Caco-2 (cell line): ENCODE measurements around the gene RFX3. TPM values are rescaled to one million over a fixed set of nuclear protein-coding genes. Genes with fewer than 3 reads are reported as not detected.
A peak's percentile ranks its signal among the peaks of the same experiment; 100 is the strongest.

Source experiments
- BruUV-seq: library from RNA; stranded (reverse); fragments of 400-500 nt; replicated peaks from 2 replicates; lab custom pipeline; 2021; lab: Mats Ljungman, UMichigan
- CTCF ChIA-PET: fragments of 300-600 bp; sonication (Branson Sonifier 250); formaldehyde crosslinking; loops from one replicate; lab custom pipeline; 2022; ENCODE audit warnings: antibody characterized with exemption; lab: Charles Lee
- POLR2A ChIA-PET: fragments of 300-600 bp; sonication (Branson Sonifier 250); formaldehyde crosslinking; loops from one replicate; lab custom pipeline; 2022; ENCODE audit warnings: antibody characterized with exemption; lab: Charles Lee
- DNase-seq, 2 experiments: peaks; one replicate each; pipeline versions ENCODE4 v3.0.0 to v3.0.0-alpha.2; 2020 to 2022
- H3K27me3 ChIP-seq: replicated peaks from 2 replicates; pipeline ENCODE4 v1.6.0; 2011; ENCODE audit warnings: low read length; ENCODE audit not compliant: control insufficient read depth, insufficient read depth
- H3K36me3 ChIP-seq: 2 replicates; pipeline ENCODE4 v1.5.1; 2011; ENCODE audit warnings: low read length; ENCODE audit not compliant: control insufficient read depth, insufficient read depth
- H3K4me1 ChIP-seq: fragments of 250-450 bp; sonication (Bioruptor Pico); 2 replicates; pipeline ENCODE4 v1.5.1; 2020; ENCODE audit warnings: mild to moderate bottlenecking
- H3K4me3 ChIP-seq: 2 replicates; pipeline ENCODE4 v1.5.1; 2011; ENCODE audit warnings: low read depth, mild to moderate bottlenecking, control low read depth, low read length
- H3K9me3 ChIP-seq: fragments of 250-450 bp; sonication (Bioruptor Pico); 2 replicates; pipeline ENCODE4 v1.5.1; 2020; ENCODE audit warnings: mild to moderate bottlenecking, moderate library complexity
- H3K27ac Mint-ChIP-seq: one replicate; pipeline ENCODE4 v1.8.0; 2022; ENCODE audit warnings: mixed read lengths; ENCODE audit not compliant: unreplicated experiment
- H3K27me3 Mint-ChIP-seq: one replicate; pipeline ENCODE4 v1.8.0; 2022; ENCODE audit warnings: mixed read lengths; ENCODE audit not compliant: insufficient read depth, unreplicated experiment
- H3K36me3 Mint-ChIP-seq: one replicate; pipeline ENCODE4 v1.8.0; 2022; ENCODE audit warnings: mild to moderate bottlenecking, mixed read lengths; ENCODE audit not compliant: insufficient read depth, unreplicated experiment
- H3K4me1 Mint-ChIP-seq: one replicate; pipeline ENCODE4 v1.8.0; 2022; ENCODE audit warnings: low read depth, mixed read lengths; ENCODE audit not compliant: unreplicated experiment
- H3K4me3 Mint-ChIP-seq: one replicate; pipeline ENCODE4 v1.8.0; 2022; ENCODE audit warnings: mild to moderate bottlenecking, moderate library complexity, mixed read lengths; ENCODE audit not compliant: unreplicated experiment
- H3K9me3 Mint-ChIP-seq: one replicate; pipeline ENCODE4 v1.8.0; 2022; ENCODE audit warnings: mixed read lengths; ENCODE audit not compliant: unreplicated experiment
- CTCF ChIP-seq, 2 experiments: fragments of 200-600 bp in 1 of 2; IDR thresholded peaks; 1 replicate in 1 of 2; 2 replicates in 1 of 2; pipeline versions ENCODE4 v1.5.1 to v1.8.0; 2011 to 2022; ENCODE audit warnings: antibody characterized with exemption in 1 of 2, control low read depth in 1 of 2, inconsistent platforms in 1 of 2, low read depth in 1 of 2, low read length in 1 of 2, mild to moderate bottlenecking in 1 of 2, moderate library complexity in 1 of 2; ENCODE audit not compliant: insufficient read depth in 1 of 2, severe bottlenecking in 1 of 2, unreplicated experiment in 1 of 2
- intact Hi-C: fragments of 100-400 bp; cut with micrococcal nuclease; formaldehyde crosslinking; loops from one replicate; pipeline ENCODE4 v1.10.0; 2022; ENCODE audit not compliant: unreplicated experiment
- total RNA-seq: library from RNA; stranded (reverse); gene quantifications from 2 replicates; pipeline ENCODE4 v1.2.3, GENCODE V29; 2022

The RFX3 gene
- total RNA-seq, 1 experiment from 2014 or later = 4.2 TPM

DNA sequence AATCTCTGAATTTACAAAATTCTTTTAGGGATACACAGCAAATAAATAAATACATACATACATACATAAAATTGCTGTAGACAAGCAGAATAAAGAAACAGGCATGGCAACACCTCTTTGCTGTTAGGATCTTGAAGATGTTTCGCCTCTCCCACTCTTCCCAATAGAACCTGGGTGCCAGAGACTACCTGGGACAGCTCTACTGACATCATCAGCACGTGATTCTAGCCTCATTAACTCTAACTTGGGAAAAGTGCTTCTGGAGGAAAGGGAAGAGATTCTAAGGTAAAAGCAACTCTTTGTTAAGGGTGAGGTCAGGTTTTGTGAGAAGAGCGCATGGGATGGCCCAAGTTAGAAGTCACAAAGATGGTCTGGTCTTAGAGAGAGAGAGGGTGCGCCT is 339.1 kb downstream of the RFX3 start:
- Mint-ChIP-seq H3K27ac (no peak overlapping the region), H3K27me3 (peaks cover 14% of the 10 kb centered on the region), H3K36me3 (no peaks in the 10 kb centered on the region), H3K4me3 (no peak overlapping the region), H3K9me3 (no peaks in the 10 kb centered on the region), H3K4me1 (no peaks in the 10 kb centered on the region)
- intact Hi-C loops = no loop called here
- DNase-seq = no peak
- H3K27me3 ChIP-seq = no peaks in the 10 kb centered on the region
- H3K4me1 ChIP-seq = no peaks in the 10 kb centered on the region
- no TSS peak for BruUV-seq
- no peaks in the 10 kb centered on the region for H3K36me3 ChIP-seq
- TF ChIP-seq CTCF (IDR thresholded peaks at IDR 0.05; ENCODE audit: insufficient read depth in 1 of 2, low read depth in 1 of 2, low read length in 1 of 2, severe bottlenecking in 1 of 2, unreplicated experiment in 1 of 2) = no peak
- ChIA-PET CTCF (no interaction called here), POLR2A (no interaction called here)
- no peaks in the 10 kb centered on the region for H3K9me3 ChIP-seq
- no peak overlapping the region for H3K4me3 ChIP-seq

DNA sequence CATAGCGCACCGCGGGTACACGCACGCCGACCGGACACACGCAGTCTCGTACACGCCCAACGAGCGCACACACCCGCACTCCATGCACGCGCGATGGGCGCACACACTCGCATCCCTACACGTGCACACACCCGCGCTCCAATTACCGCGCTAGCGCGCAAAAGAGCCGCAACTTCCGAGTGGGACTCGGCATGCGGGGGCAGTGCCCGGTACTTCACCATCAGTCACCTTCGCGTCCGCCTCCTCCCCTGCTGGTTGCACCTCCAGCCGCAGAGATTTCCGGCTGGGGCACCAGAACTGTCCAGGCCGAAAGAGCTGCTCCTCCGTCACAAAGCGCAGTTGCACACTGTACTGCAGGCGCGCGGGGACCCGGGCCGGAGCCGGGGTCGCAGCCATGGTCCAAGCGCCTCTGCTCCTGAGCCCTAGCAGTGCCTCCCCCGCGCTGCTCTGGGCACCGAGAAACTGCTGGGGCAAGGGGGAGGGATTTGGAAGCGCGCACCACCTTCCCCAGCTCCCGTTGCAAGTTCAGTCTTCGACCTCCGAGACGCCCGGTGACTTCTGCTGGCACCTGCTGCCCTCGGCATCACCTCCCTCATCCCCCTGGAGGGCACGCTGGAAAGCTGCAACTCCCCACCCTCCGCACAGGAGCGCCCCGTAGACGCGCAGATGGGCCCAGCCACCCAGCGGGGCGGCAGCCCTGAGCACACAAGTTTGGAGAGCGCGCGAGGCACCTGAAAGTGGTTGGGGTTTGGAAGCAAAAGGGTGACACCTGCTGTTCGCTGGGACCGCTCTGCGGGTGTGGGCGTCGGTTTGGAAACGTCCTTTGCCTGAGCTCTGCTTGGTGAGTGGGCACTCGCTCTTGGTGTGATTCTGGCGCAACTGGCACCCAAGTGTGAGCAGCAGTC is 344.5 kb downstream of the RFX3 start:
- peaks cover 13% of the 10 kb centered on the region for H3K4me1 Mint-ChIP-seq
- Histone ChIP-seq H3K36me3 (no peaks in the 10 kb centered on the region), H3K9me3 (no peaks in the 10 kb centered on the region), H3K4me3 (no peak overlapping the region), H3K4me1 (no peaks in the 10 kb centered on the region), H3K27me3 (no peaks in the 10 kb centered on the region)
- CTCF ChIA-PET = interaction anchor here (0.6 to 1.1 kb wide), 3 partner anchors 29 to 323 kb away, joined by 3 to 4 read pairs (median 3); no protein-coding TSS in a partner anchor
- peaks cover 5% of the 10 kb centered on the region for H3K27me3 Mint-ChIP-seq
- intact Hi-C loops = loop anchor here (1.0 to 5.0 kb wide), 2 partner anchors 309 to 324 kb away; no protein-coding TSS in a partner anchor
- TF ChIP-seq CTCF (IDR thresholded peaks at IDR 0.05; ENCODE audit: insufficient read depth in 1 of 2, low read depth in 1 of 2, low read length in 1 of 2, severe bottlenecking in 1 of 2, unreplicated experiment in 1 of 2) = peak in 1 of 2 experiments; percentile 25
- no peak overlapping the region for H3K27ac Mint-ChIP-seq
- H3K4me3 Mint-ChIP-seq = no peak overlapping the region
- H3K9me3 Mint-ChIP-seq = no peaks in the 10 kb centered on the region
- DNase-seq = peak in 1 of 2 experiments; percentile 32
- POLR2A ChIA-PET = no interaction called here
- no TSS peak for BruUV-seq
- H3K36me3 Mint-ChIP-seq = no peaks in the 10 kb centered on the region

DNA sequence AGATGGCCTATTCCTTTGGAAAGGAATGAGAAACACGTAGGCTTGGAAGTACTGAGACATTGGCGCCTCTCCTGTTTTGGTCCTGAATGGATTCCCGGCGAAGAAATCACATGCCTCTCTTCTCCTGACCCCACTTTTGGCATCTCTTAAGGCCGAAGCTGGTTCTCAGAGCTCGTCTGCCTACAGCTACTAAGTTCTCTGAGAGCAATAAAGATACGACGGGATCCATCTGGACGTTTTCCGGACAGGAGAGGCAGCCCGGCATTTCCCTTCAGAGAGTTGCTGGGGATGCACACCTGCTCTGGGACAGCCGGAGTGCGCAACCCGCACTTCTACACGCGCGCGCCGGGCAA is 345.1 kb downstream of the RFX3 start:
- Histone ChIP-seq H3K4me3 (no peak overlapping the region), H3K36me3 (no peaks in the 10 kb centered on the region), H3K4me1 (no peaks in the 10 kb centered on the region), H3K9me3 (no peaks in the 10 kb centered on the region), H3K27me3 (no peaks in the 10 kb centered on the region)
- H3K4me3 Mint-ChIP-seq = no peak overlapping the region
- ChIA-PET CTCF (no interaction called here), POLR2A (no interaction called here)
- no peaks in the 10 kb centered on the region for H3K9me3 Mint-ChIP-seq
- no peaks in the 10 kb centered on the region for H3K36me3 Mint-ChIP-seq
- DNase-seq = no peak
- intact Hi-C loops = loop anchor here (1.0 to 5.0 kb wide), 2 partner anchors 308 to 323 kb away; no protein-coding TSS in a partner anchor
- peaks cover 16% of the 10 kb centered on the region for H3K4me1 Mint-ChIP-seq
- TF ChIP-seq CTCF (IDR thresholded peaks at IDR 0.05; ENCODE audit: insufficient read depth in 1 of 2, low read depth in 1 of 2, low read length in 1 of 2, severe bottlenecking in 1 of 2, unreplicated experiment in 1 of 2) = no peak
- no peak overlapping the region for H3K27ac Mint-ChIP-seq
- BruUV-seq = no TSS peak
- H3K27me3 Mint-ChIP-seq = peaks cover 5% of the 10 kb centered on the region
